ENCODE data around the gene CDC42SE2. TPM values are rescaled to one million over a fixed set of nuclear protein-coding genes. Genes with fewer than 3 reads are reported as not detected.

CDC42SE2 gene
- total and polyA plus RNA-seq, 2 of the 4 experiments (the other 2 are of a cell fraction), result 12.5 to 19.4 TPM

- H2AK5ac ChIP-seq (ENCODE audit: low read depth, low read length), result no peak overlapping the region
- no peak overlapping the region for H2BK5ac ChIP-seq (ENCODE audit: low read depth, low read length, poor library complexity, severe bottlenecking)
- in situ Hi-C loops (cut with MboI; ENCODE audit: low sequenced_read_pairs), result no loop called here
- no peak overlapping the region for H3K4me2 ChIP-seq (ENCODE audit: low read depth, low read length)
- no peak overlapping the region for H2BK20ac ChIP-seq (ENCODE audit: low read depth, low read length)
- intact Hi-C loops (cut with micrococcal nuclease), result no loop called here
- no peak overlapping the region for H4K5ac ChIP-seq (ENCODE audit: low read depth, low read length)
- H3K4ac ChIP-seq (ENCODE audit: low read depth, low read length), result no peak overlapping the region
- H4K8ac ChIP-seq (ENCODE audit: low read depth in 2 of 2, low read length in 2 of 2), result no peak overlapping the region
- no peak overlapping the region for H3K18ac ChIP-seq (ENCODE audit: low read depth, low read length)
- dilution Hi-C loops (cut with HindIII; ENCODE audit: low sequenced_read_pairs, unreplicated experiment), result no loop called here
- no peak overlapping the region for H3K4me3 ChIP-seq (ENCODE audit: insufficient read depth, low read depth, low read length)
- no peak overlapping the region for H3K56ac ChIP-seq (ENCODE audit: extremely low read depth, insufficient read depth, low read length)
- H4K20me1 ChIP-seq (ENCODE audit: insufficient read depth, low read length), result no peaks in the 10 kb centered on the region
- H3K27me3 ChIP-seq (ENCODE audit: control insufficient read depth, insufficient read depth, low read length), result no peaks in the 10 kb centered on the region
- H3K14ac ChIP-seq (replicated peaks; ENCODE audit: low read depth, low read length), result no peak overlapping the region
- no peak overlapping the region for H2BK15ac ChIP-seq (ENCODE audit: low read depth, low read length)
- ATAC-seq (ENCODE audit: low read depth) (no peak), DNase-seq (no peak)
- peaks cover 22 to 42% of the 10 kb centered on the region in 2 experiments for H3K79me1 ChIP-seq (ENCODE audit: low read depth in 1 of 2, low read length in 2 of 2)
- no peaks in the 10 kb centered on the region for H3K9me3 ChIP-seq (ENCODE audit: control insufficient read depth, insufficient read depth, low read length)
- ChIA-PET POLR2A (ENCODE audit: unreplicated experiment) (no interaction called here), CTCF (interaction anchor here (1.2 kb wide), 1 partner anchor 9 kb away, joined by 3 read pairs; no protein-coding TSS in a partner anchor)
- no peak overlapping the region for H4K91ac ChIP-seq (ENCODE audit: insufficient read depth, low read depth, low read length)
- H3K9ac ChIP-seq (ENCODE audit: low read depth, low read length), result no peak overlapping the region
- no peak overlapping the region for H2AFZ ChIP-seq (replicated peaks; ENCODE audit: low read length, poor library complexity)
- H3K36me3 ChIP-seq (ENCODE audit: control insufficient read depth, insufficient read depth, low read length), result peaks cover 4% of the 10 kb centered on the region
- no peak overlapping the region for H3K23ac ChIP-seq (ENCODE audit: low read depth, low read length)
- peaks cover 7% of the 10 kb centered on the region for H3K4me1 ChIP-seq (ENCODE audit: control insufficient read depth, insufficient read depth, low read length)
- WGBS, 2 experiments (ENCODE audit: extremely low coverage in 2 of 2, insufficient read length in 1 of 2), result no CpG with 5 or more reads among the region's 3 CpGs
- BruUV-seq (replicated peaks), result no TSS peak
- H2AK9ac ChIP-seq (replicated peaks; ENCODE audit: low read depth, low read length, poor library complexity), result no peak overlapping the region
- TF ChIP-seq CEBPB (IDR thresholded peaks at IDR 0.05; ENCODE audit: low read depth, low read length) (peak; percentile 52), MAZ (IDR thresholded peaks at IDR 0.05; ENCODE audit: borderline replicate concordance, low read depth, low read length) (no peak)
- H3K9me1 ChIP-seq (ENCODE audit: insufficient read depth, low read length), result peaks cover 4% of the 10 kb centered on the region
- no peak overlapping the region for H3K27ac ChIP-seq (ENCODE audit: insufficient read depth, low read length)
- no peak overlapping the region for H2BK120ac ChIP-seq (ENCODE audit: low read depth, low read length)
Measured at GRCh38 chr5:131353991-131354390, 90.1 kb downstream of the CDC42SE2 start.
